AG04450 (cell line): ENCODE results near the gene PTPRT. TPM values are rescaled to one million over a fixed set of nuclear protein-coding genes. Genes with fewer than 3 reads are reported as not detected.
"Not testable (repeated sequence)": the region's sequence is repeated elsewhere in the genome, so short reads cannot be mapped to it uniquely, and the experiment has no call there.

Experiments used
- CTCF ChIA-PET: fragments of 300-600, 350-600 bp; formaldehyde crosslinking; extraction: SDS; loops from one replicate; lab custom pipeline; 2022; ENCODE audit warnings: antibody characterized with exemption, inconsistent platforms; lab: Charles Lee
- POLR2A ChIA-PET: fragments of 350-600 bp; formaldehyde crosslinking; extraction: SDS; loops from one replicate; lab custom pipeline; 2021; ENCODE audit warnings: antibody characterized with exemption, inconsistent platforms; lab: Yijun Ruan, JAX
- DNase-seq: peaks from one replicate; pipeline ENCODE4 v3.0.0-alpha.2; 2011; ENCODE audit warnings: low read depth, low spot score
- H3K27ac ChIP-seq: one replicate; pipeline ENCODE4 v1.5.1; 2012; ENCODE audit warnings: low read depth, low read length, control low read depth
- H3K27me3 ChIP-seq: one replicate; pipeline ENCODE4 v1.6.0; 2012; ENCODE audit warnings: low read length; ENCODE audit not compliant: control insufficient read depth, insufficient read depth
- H3K4me3 ChIP-seq: 2 replicates; pipeline ENCODE4 v1.5.1; 2011; ENCODE audit warnings: mild to moderate bottlenecking, low read depth, low read length, control low read depth
- H3K9me3 ChIP-seq: 2 replicates; pipeline ENCODE4 v1.5.1; 2012; ENCODE audit warnings: low read length; ENCODE audit not compliant: control insufficient read depth, insufficient read depth
- CTCF ChIP-seq: IDR thresholded peaks from 2 replicates; pipeline ENCODE4 v1.5.1; 2011; ENCODE audit warnings: low read depth, low read length, control low read depth, inconsistent platforms
- polyA plus RNA-seq: library from polyadenylated mRNA; depleted of rRNA; stranded (reverse); fragments of >200 nt; gene quantifications from 2 replicates; pipeline ENCODE4 v1.2.3, GENCODE V29; 2011

PTPRT gene
- polyA plus RNA-seq, 1 experiment: not detected

GRCh38 chr20:42914302-42914701 is 275.4 kb downstream of the PTPRT start:
- Histone ChIP-seq H3K9me3 (peaks cover 17% of the 10 kb centered on the region), H3K27me3 (no peaks in the 10 kb centered on the region), H3K4me3 (no peak overlapping the region), H3K27ac (no peak overlapping the region)
- POLR2A ChIA-PET: no interaction called here
- CTCF ChIA-PET: no interaction called here
- TF ChIP-seq CTCF: no peak
- no peak for DNase-seq

- CTCF ChIA-PET, H3K27me3 ChIP-seq, H3K27ac ChIP-seq, DNase-seq, H3K4me3 ChIP-seq, POLR2A ChIA-PET: not testable (repeated sequence)
- peaks cover 14% of the 10 kb centered on the region for H3K9me3 ChIP-seq
Observed at GRCh38 chr20:42910808-42911207, 278.9 kb downstream of the PTPRT start.

GRCh38 chr20:42907730-42908129 is 282.0 kb downstream of the PTPRT start:
- CTCF ChIA-PET: no interaction called here
- Histone ChIP-seq H3K4me3 (no peak overlapping the region), H3K27ac (no peak overlapping the region), H3K27me3 (no peaks in the 10 kb centered on the region), H3K9me3 (peaks cover 9% of the 10 kb centered on the region)
- TF ChIP-seq CTCF: no peak
- DNase-seq: no peak
- POLR2A ChIA-PET: no interaction called here

GRCh38 chr20:42906120-42906519 is 283.6 kb downstream of the PTPRT start:
- CTCF ChIA-PET: no interaction called here
- Histone ChIP-seq H3K4me3 (no peak overlapping the region), H3K27me3 (no peaks in the 10 kb centered on the region), H3K9me3 (peaks cover 18% of the 10 kb centered on the region), H3K27ac (no peak overlapping the region)
- POLR2A ChIA-PET: no interaction called here
- no peak for TF ChIP-seq CTCF
- DNase-seq: no peak

GRCh38 chr20:42902509-42902908 is 287.2 kb downstream of the PTPRT start:
- DNase-seq: no peak
- POLR2A ChIA-PET: no interaction called here
- no peak for TF ChIP-seq CTCF
- Histone ChIP-seq H3K27ac (no peak overlapping the region), H3K9me3 (peaks cover 43% of the 10 kb centered on the region), H3K4me3 (no peak overlapping the region), H3K27me3 (no peaks in the 10 kb centered on the region)
- CTCF ChIA-PET: no interaction called here
